ENCODE results near the gene RAD51D.
"Not testable (repeated sequence)": the region's sequence is repeated elsewhere in the genome, so short reads cannot be mapped to it uniquely, and the experiment has no call there.

RAD51D gene

DNA sequence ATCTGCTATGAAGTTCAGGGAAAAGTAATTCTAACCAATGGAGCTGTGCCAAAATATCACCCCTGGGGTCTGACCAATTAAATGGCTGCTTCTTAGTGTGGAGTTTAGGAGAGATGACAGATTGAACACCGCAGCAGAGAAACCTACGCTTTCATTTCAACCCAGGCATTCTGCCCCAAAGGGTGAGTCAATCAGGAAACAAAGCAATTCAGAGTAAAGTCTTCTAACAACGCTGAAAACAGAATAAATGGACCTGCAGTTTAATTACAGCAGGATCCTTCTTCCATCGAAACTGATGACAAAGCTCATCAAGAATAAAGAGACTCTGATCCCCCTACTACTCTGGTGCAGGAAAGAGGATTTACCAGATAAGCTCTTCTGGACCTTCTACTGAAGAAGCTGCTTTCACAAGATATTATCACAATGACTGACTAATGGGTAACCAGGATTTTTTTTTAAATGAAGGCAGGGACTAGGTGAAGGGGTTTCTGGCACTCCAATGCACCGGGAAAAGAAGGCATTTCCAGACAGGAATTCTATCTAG, 72.8 kb downstream of the RAD51D start (continued):
- TF ChIP-seq ZBTB17 (tag by site-specific recombination; IDR thresholded peaks at IDR 0.05) (peak; percentile 74), MYNN (tag by site-specific recombination; IDR thresholded peaks at IDR 0.05; ENCODE audit: borderline replicate concordance) (no peak)

DNA sequence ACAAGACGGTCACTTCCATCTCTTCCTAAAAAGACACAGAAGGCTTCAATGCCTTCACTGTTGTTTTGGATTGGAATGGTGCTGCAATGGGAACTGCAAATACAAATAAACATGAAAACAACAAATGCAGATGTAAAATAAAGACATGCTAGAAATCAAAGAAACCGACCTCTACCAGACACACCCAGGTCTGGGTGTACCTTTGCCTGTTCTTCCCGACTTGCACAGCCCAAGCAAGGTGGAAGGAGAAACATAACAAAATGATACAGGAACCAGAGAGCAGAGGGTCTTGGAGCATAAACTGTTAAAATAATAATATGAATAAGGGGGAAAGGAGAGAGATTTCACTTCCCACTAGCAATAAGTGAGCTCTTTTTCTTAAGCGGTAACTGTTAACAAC, 73.4 kb downstream of the RAD51D start:
- no peak for TF ChIP-seq ZBTB20 (tag by site-specific recombination; IDR thresholded peaks at IDR 0.05)
- TF ChIP-seq MEIS1 (CRISPR knock-in tag; IDR thresholded peaks at IDR 0.05; ENCODE audit: borderline replicate concordance) = no peak
- no peak for TF ChIP-seq ZNF791 (tag by site-specific recombination; IDR thresholded peaks at IDR 0.05)
- no peak for TF ChIP-seq ZNF138 (tag by site-specific recombination; IDR thresholded peaks at IDR 0.05; ENCODE audit: borderline replicate concordance)
- CTCF ChIA-PET = interaction anchor here (0.7 to 1.0 kb wide), 3 partner anchors 9 to 527 kb away, joined by 3 to 4 read pairs (median 4); no protein-coding TSS in a partner anchor
- no peak overlapping the region for H3K4me3 ChIP-seq (ENCODE audit: low read depth, low read length)

DNA sequence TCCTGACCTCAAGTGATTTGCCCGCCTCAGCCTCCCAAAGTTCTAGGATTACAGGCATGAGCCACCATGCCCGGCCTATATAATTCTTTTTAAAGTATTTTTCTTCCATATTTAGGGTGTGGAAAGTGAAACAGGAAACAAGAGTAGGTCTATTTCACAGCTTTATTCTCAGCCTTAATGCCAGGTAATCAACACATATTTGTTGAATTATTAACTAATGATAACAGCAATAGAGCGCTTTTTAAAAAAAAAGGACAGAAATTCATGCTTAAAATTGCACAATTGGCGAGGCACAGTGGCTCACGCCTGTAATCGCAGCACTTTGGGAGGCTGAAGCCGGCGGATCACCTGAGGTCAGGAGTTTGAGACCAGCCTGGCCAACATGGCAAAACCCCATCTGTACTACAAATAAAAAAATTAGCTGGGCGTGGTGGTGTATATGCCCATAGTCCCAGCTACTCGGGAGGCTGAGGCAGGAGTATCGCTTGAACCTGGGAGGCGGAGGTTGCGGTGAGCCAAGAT, 74.1 kb downstream of the RAD51D start:
- H3K4me3 ChIP-seq (ENCODE audit: low read depth, low read length); POLR2A ChIA-PET; H3K36me3 ChIP-seq (ENCODE audit: control insufficient read depth in 2 of 2, insufficient read depth in 1 of 2, low read length in 2 of 2); H3K9me3 ChIP-seq (ENCODE audit: control insufficient read depth, insufficient read depth, low read depth, low read length); CTCF ChIA-PET; H3K27ac ChIP-seq (ENCODE audit: extremely low read depth, low read depth, low read length): not testable (repeated sequence)
- peaks cover 11% of the 10 kb centered on the region; the same call in 1 of the 2 replicates for H3K4me1 ChIP-seq (ENCODE audit: control insufficient read depth, insufficient read depth, low read length)

More for the DNA sequence above, 73.4 kb downstream of the RAD51D start:
- H3K9me3 ChIP-seq (ENCODE audit: control insufficient read depth, insufficient read depth, low read depth, low read length) = no peaks in the 10 kb centered on the region
- H3K27ac ChIP-seq (ENCODE audit: extremely low read depth, low read depth, low read length) = no peak overlapping the region; the same call in 1 of the 2 replicates
- POLR2A ChIA-PET = no interaction called here
- H3K36me3 ChIP-seq (ENCODE audit: control insufficient read depth in 2 of 2, insufficient read depth in 1 of 2, low read length in 2 of 2) = no peaks in the 10 kb centered on the region
- H3K4me1 ChIP-seq (ENCODE audit: control insufficient read depth, insufficient read depth, low read length) = peaks cover 15% of the 10 kb centered on the region

DNA sequence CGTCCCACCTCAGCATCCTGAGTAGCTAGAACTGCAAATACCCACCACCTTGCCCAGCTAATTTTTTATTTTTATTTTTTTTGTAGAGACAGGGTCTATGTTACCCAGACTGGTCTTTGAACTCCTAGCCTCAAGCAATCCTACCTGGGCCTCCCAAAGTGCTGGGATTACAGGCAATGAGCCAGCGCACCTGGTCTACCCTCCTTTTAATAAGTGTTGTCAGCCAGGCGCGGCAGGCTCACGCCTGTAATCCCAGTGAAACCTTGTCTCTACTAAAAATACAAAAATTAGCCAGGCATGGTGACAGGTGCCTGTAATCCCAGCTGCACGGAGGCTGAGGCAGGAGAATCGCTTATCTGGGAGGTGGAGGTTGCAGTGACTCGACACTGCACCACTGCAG, 75.5 kb downstream of the RAD51D start:
- H3K36me3 ChIP-seq (ENCODE audit: control insufficient read depth in 2 of 2, insufficient read depth in 1 of 2, low read length in 2 of 2) = no peaks in the 10 kb centered on the region
- ChIA-PET POLR2A (interaction anchor here (0.5 kb wide), 1 partner anchor 19 kb away, joined by 6 read pairs; the partner anchor contains the start of gene RFFL), CTCF (no interaction called here)
- H3K4me3 ChIP-seq (ENCODE audit: low read depth, low read length) = no peak overlapping the region
- H3K27ac ChIP-seq (ENCODE audit: extremely low read depth, low read depth, low read length) = no peak overlapping the region
- peaks cover 11% of the 10 kb centered on the region; the same call in 1 of the 2 replicates for H3K4me1 ChIP-seq (ENCODE audit: control insufficient read depth, insufficient read depth, low read length)
- no peaks in the 10 kb centered on the region for H3K9me3 ChIP-seq (ENCODE audit: control insufficient read depth, insufficient read depth, low read depth, low read length)
- TF ChIP-seq ZNF146 (tag by site-specific recombination; IDR thresholded peaks at IDR 0.05) (no peak), ZNF37A (tag by site-specific recombination; IDR thresholded peaks at IDR 0.05) (no peak), ZNF239 (tag by site-specific recombination; IDR thresholded peaks at IDR 0.05) (no peak), ZNF777 (tag by site-specific recombination; IDR thresholded peaks at IDR 0.05; ENCODE audit: borderline replicate concordance) (no peak), ZNF23 (tag by site-specific recombination; IDR thresholded peaks at IDR 0.05; ENCODE audit: borderline replicate concordance) (no peak), ZNF792 (tag by site-specific recombination; IDR thresholded peaks at IDR 0.05) (no peak), EGR2 (tag by site-specific recombination; IDR thresholded peaks at IDR 0.05; ENCODE audit: low read depth) (no peak), ZNF341 (tag by site-specific recombination; IDR thresholded peaks at IDR 0.05; ENCODE audit: low read depth) (no peak), ZNF174 (tag by site-specific recombination; IDR thresholded peaks at IDR 0.05) (no peak), ZNF366 (tag by site-specific recombination; conservative IDR thresholded peaks at IDR 0.05) (no peak), ZFP3 (tag by site-specific recombination; IDR thresholded peaks at IDR 0.05; ENCODE audit: low read depth) (no peak), ZFP69B (tag by site-specific recombination; IDR thresholded peaks at IDR 0.05) (no peak), SETDB1 (IDR thresholded peaks at IDR 0.05; ENCODE audit: insufficient read length, low read length) (no peak), ZNF169 (tag by site-specific recombination; IDR thresholded peaks at IDR 0.05) (no peak)
- TF ChIP-seq, protein P1, sequence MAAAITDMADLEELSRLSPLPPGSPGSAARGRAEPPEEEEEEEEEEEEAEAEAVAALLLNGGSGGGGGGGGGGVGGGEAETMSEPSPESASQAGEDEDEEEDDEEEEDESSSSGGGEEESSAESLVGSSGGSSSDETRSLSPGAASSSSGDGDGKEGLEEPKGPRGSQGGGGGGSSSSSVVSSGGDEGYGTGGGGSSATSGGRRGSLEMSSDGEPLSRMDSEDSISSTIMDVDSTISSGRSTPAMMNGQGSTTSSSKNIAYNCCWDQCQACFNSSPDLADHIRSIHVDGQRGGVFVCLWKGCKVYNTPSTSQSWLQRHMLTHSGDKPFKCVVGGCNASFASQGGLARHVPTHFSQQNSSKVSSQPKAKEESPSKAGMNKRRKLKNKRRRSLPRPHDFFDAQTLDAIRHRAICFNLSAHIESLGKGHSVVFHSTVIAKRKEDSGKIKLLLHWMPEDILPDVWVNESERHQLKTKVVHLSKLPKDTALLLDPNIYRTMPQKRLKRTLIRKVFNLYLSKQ (tag by site-specific recombination; IDR thresholded peaks at IDR 0.05; ENCODE audit: borderline replicate concordance) = no peak
